Spleen (tissue), 11 donors: ENCODE measurements around the gene LMF1. TPM values are rescaled to one million over a fixed set of nuclear protein-coding genes. Genes with fewer than 3 reads are reported as not detected.
A peak's percentile ranks its signal among the peaks of the same experiment; 100 is the strongest.

Experiments
- DNase-seq: peaks from one replicate; pipeline ENCODE4 v3.0.0-alpha.2; 2020
- H3K27ac ChIP-seq, 8 donors: fragments of 200-600 bp; sonication (generic) in 7 of 8; 1 replicate in 4 of 8; 2 replicates in 4 of 8; pipeline versions ENCODE4 v1.5.0 to v1.8.0; 2016 to 2021; ENCODE audit warnings: inconsistent platforms in 4 of 8, mild to moderate bottlenecking in 4 of 8, moderate library complexity in 1 of 8
- H3K27me3 ChIP-seq, 7 donors: fragments of 200-600 bp; sonication (generic) in 6 of 7; replicated peaks in 1 of 7; 1 replicate in 4 of 7; 2 replicates in 3 of 7; pipeline versions ENCODE4 v1.5.0 to v1.8.0; 2016 to 2021; ENCODE audit warnings: inconsistent platforms in 3 of 7, mild to moderate bottlenecking in 1 of 7
- H3K36me3 ChIP-seq, 6 donors: fragments of 200-600 bp; sonication (generic) in 5 of 6; 1 replicate in 4 of 6; 2 replicates in 2 of 6; pipeline versions ENCODE4 v1.5.0 to v1.8.0; 2016 to 2021; ENCODE audit warnings: inconsistent platforms in 2 of 6
- H3K4me1 ChIP-seq, 6 donors: fragments of 200-600 bp; sonication (generic) in 5 of 6; 1 replicate in 3 of 6; 2 replicates in 3 of 6; pipeline versions ENCODE4 v1.5.0 to v1.8.0; 2016 to 2021; ENCODE audit warnings: inconsistent platforms in 3 of 6
- H3K4me3 ChIP-seq, 8 donors: fragments of 200-600 bp; sonication (generic) in 7 of 8; 1 replicate in 4 of 8; 2 replicates in 4 of 8; pipeline versions ENCODE4 v1.5.0 to v1.8.0; 2016 to 2021; ENCODE audit warnings: inconsistent platforms in 4 of 8, mild to moderate bottlenecking in 4 of 8, moderate library complexity in 2 of 8
- H3K9me3 ChIP-seq, 8 donors: fragments of 200-600 bp; sonication (generic) in 7 of 8; 1 replicate in 4 of 8; 2 replicates in 4 of 8; pipeline versions ENCODE4 v1.5.0 to v1.8.0; 2016 to 2021; ENCODE audit warnings: inconsistent platforms in 4 of 8
- POLR2A ChIP-seq, 3 donors: fragments of 450-650 bp; IDR thresholded peaks; one replicate each; pipeline ENCODE4 v1.5.1; 2017; ENCODE audit warnings: antibody characterized with exemption in 3 of 3, mild to moderate bottlenecking in 1 of 3
- POLR2AphosphoS5 ChIP-seq, 3 donors: sonication (generic); formaldehyde crosslinking; IDR thresholded peaks; one replicate each; pipeline ENCODE4 v1.5.1; 2017; ENCODE audit warnings: antibody characterized with exemption in 3 of 3
- WGBS, 5 donors: extraction: QIAGEN DNeasy Blood & Tissue Kit in 3 of 5; methylation state at CpG; one replicate each; pipeline versions ENCODE4 v1.1.5 to v1.1.7; 2013 to 2018; 5-methylcytosine and 5-hydroxymethylcytosine counted together
- intact Hi-C: fragments of 100-400 bp; cut with DNase I; formaldehyde crosslinking; loops from one replicate; pipeline ENCODE4 v1.15.0; 2023; ENCODE audit warnings: low total_unique reads
- polyA plus RNA-seq, 3 donors: library from polyadenylated mRNA; stranded (reverse); fragments of 200-250 nt; gene quantifications; one replicate each; pipeline ENCODE4 v1.2.1, GENCODE V29; 2013
- total RNA-seq, 7 donors: library from RNA; depleted of rRNA in 3 of 7; stranded (reverse); fragments of >200 nt in 3 of 7; fragmentation: NEBNext Ultra II Directional in 4 of 7; extraction: Animal tissue kit (Norgen Biotek cat#: 25700) in 4 of 7; gene quantifications; one replicate each; pipeline versions ENCODE4 v1.1.0 to v1.2.1, GENCODE V29; 2016 to 2021
- TF ChIP-seq, protein P1 (sequence below), 11 experiments: fragments of 200-600 bp in 7 of 11; fragments of 450-650 bp in 4 of 11; sonication (generic) in 4 of 11; IDR thresholded peaks in 8 of 11; conservative IDR thresholded peaks in 3 of 11; 1 replicate in 7 of 11; 2 replicates in 4 of 11; pipeline versions ENCODE4 v1.4.0 to v1.8.0; 2016 to 2021; ENCODE audit warnings: antibody characterized with exemption in 11 of 11, inconsistent platforms in 4 of 11, mild to moderate bottlenecking in 1 of 11
- donor health status: healthy with polysubstance abuse.
- donor health status: DM: no; HTN: no; CAD: no; lungs with moderate emphysema.
- donor health status: DM: no; HTN: no; CAD: no.
- donor health status: Bipolar disorder and iron deficiency.
- donor health status: healthy.
- donor health status: DM: no; HTN: no; CAD: no.
- donor health status: DM: yes; HTN: yes; CAD: no.

The LMF1 gene
- total and polyA plus RNA-seq, 10 donors = 10.4 to 57.6 (median 32.5) TPM

- intact Hi-C loops = no loop called here
- WGBS, 5 donors = 87 to 97% (median 95%) methylated on average over 31 to 32 of the region's 32 CpGs
These were observed 49.4 kb downstream of the LMF1 start for GRCh38 chr16:921321-921905.

DNA sequence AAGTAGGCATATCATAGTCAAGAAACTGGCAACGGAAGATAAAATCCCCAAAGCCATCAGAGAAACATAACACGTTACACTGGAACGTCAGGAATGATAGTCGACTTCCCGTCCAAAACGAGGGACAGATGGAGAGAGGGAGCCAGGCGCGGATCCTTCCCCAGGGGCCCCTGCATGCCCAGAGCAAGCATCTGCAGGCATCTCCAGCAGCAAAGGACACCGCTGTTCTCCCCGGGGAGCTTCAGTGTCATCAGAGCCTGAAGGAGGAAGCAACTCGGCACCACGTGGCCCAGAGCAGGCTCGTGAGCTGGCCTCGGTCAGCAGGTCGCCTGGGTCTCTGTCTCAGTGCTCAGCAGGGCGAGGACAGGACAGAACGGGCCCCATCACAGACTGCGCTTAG is 50.1 kb downstream of the LMF1 start:
- Histone ChIP-seq H3K36me3 (peaks cover 0 to 48% (median 6%) of the 10 kb centered on the region in 6 donors), H3K4me3 (no peak overlapping the region), H3K9me3 (peaks cover 0 to 6% (median 1%) of the 10 kb centered on the region in 8 donors), H3K4me1 (peaks cover 0 to 29% (median 13%) of the 10 kb centered on the region in 6 donors), H3K27ac (peak overlapping the region in 4 of 8 donors; percentile 33 to 64 (median 42)), H3K27me3 (no peaks in the 10 kb centered on the region)
- WGBS, 5 donors = 64 to 81% (median 73%) methylated on average over 18 of the region's 18 CpGs
- DNase-seq = peak; percentile 79
- TF ChIP-seq, protein P1, sequence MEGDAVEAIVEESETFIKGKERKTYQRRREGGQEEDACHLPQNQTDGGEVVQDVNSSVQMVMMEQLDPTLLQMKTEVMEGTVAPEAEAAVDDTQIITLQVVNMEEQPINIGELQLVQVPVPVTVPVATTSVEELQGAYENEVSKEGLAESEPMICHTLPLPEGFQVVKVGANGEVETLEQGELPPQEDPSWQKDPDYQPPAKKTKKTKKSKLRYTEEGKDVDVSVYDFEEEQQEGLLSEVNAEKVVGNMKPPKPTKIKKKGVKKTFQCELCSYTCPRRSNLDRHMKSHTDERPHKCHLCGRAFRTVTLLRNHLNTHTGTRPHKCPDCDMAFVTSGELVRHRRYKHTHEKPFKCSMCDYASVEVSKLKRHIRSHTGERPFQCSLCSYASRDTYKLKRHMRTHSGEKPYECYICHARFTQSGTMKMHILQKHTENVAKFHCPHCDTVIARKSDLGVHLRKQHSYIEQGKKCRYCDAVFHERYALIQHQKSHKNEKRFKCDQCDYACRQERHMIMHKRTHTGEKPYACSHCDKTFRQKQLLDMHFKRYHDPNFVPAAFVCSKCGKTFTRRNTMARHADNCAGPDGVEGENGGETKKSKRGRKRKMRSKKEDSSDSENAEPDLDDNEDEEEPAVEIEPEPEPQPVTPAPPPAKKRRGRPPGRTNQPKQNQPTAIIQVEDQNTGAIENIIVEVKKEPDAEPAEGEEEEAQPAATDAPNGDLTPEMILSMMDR (IDR thresholded peaks at IDR 0.05 in 8 of 11, conservative IDR thresholded peaks at IDR 0.05 in 3 of 11) = no peak
- TF ChIP-seq POLR2AphosphoS5 (IDR thresholded peaks at IDR 0.05) = peak in 1 of 3 donors; percentile 16
- intact Hi-C loops = no loop called here

More at GRCh38 chr16:921321-921905, 49.4 kb downstream of the LMF1 start:
- H3K36me3 ChIP-seq = peaks cover 0 to 55% (median 6%) of the 10 kb centered on the region in 6 donors
- peak; percentile 64 for DNase-seq
- H3K9me3 ChIP-seq = peaks cover 0 to 10% (median 2%) of the 10 kb centered on the region in 8 donors
- no peak overlapping the region for H3K4me3 ChIP-seq
- peak overlapping the region in 2 of 8 donors; percentile 38 to 64 for H3K27ac ChIP-seq
- TF ChIP-seq POLR2AphosphoS5 (IDR thresholded peaks at IDR 0.05) (no peak), POLR2A (IDR thresholded peaks at IDR 0.05) (no peak)
- TF ChIP-seq, protein P1 (IDR thresholded peaks at IDR 0.05 in 8 of 11, conservative IDR thresholded peaks at IDR 0.05 in 3 of 11) = no peak
- peaks cover 0 to 29% (median 13%) of the 10 kb centered on the region in 6 donors for H3K4me1 ChIP-seq
- H3K27me3 ChIP-seq = no peaks in the 10 kb centered on the region

GRCh38 chr16:920051-920681 is 50.6 kb downstream of the LMF1 start:
- Histone ChIP-seq H3K36me3 (peaks cover 0 to 46% (median 6%) of the 10 kb centered on the region in 6 donors), H3K9me3 (peaks cover 0 to 6% (median 1%) of the 10 kb centered on the region in 8 donors), H3K4me1 (peaks cover 0 to 29% (median 13%) of the 10 kb centered on the region in 6 donors), H3K4me3 (no peak overlapping the region), H3K27ac (peak overlapping the region in 6 of 8 donors; percentile 26 to 64 (median 36)), H3K27me3 (no peaks in the 10 kb centered on the region)
- TF ChIP-seq POLR2AphosphoS5 (IDR thresholded peaks at IDR 0.05) (peak in 1 of 3 donors; percentile 39), POLR2A (IDR thresholded peaks at IDR 0.05) (no peak)
- TF ChIP-seq, protein P1 (IDR thresholded peaks at IDR 0.05 in 8 of 11, conservative IDR thresholded peaks at IDR 0.05 in 3 of 11) = no peak
- intact Hi-C loops = no loop called here
- DNase-seq = peak; percentile 75
- 55 to 77% (median 72%) methylated on average over 22 to 23 of the region's 23 CpGs for WGBS, 5 donors

GRCh38 chr16:919658-920050 is 51.1 kb downstream of the LMF1 start:
- WGBS, 5 donors = 83 to 94% (median 91%) methylated on average over 12 to 15 of the region's 15 CpGs
- Histone ChIP-seq H3K36me3 (peaks cover 0 to 46% (median 6%) of the 10 kb centered on the region in 6 donors), H3K27me3 (no peaks in the 10 kb centered on the region), H3K4me3 (no peak overlapping the region), H3K27ac (peak overlapping the region in 5 of 8 donors; percentile 26 to 64 (median 38)), H3K9me3 (peaks cover 0 to 6% (median 1%) of the 10 kb centered on the region in 8 donors), H3K4me1 (peaks cover 0 to 29% (median 13%) of the 10 kb centered on the region in 6 donors)
- no peak for TF ChIP-seq POLR2AphosphoS5 (IDR thresholded peaks at IDR 0.05)
- TF ChIP-seq, protein P1 (IDR thresholded peaks at IDR 0.05 in 8 of 11, conservative IDR thresholded peaks at IDR 0.05 in 3 of 11) = no peak
- no peak for TF ChIP-seq POLR2A (IDR thresholded peaks at IDR 0.05)
- peak; percentile 61 for DNase-seq
- intact Hi-C loops = no loop called here
